SK-N-SH (cell line): Measurements from ENCODE around the gene RASGEF1B. TPM values are rescaled to one million over a fixed set of nuclear protein-coding genes. Genes with fewer than 3 reads are reported as not detected.

Experiments
- CTCF ChIA-PET: fragments of 300-600, 350-600 bp; formaldehyde crosslinking; extraction: SDS; loops from one replicate; lab custom pipeline; 2021; lab: Yijun Ruan, JAX
- POLR2A ChIA-PET: fragments of 350-600 bp; sonication (Branson Sonifier 250); formaldehyde crosslinking; extraction: SDS; loops from one replicate; lab custom pipeline; 2020; ENCODE audit warnings: antibody characterized with exemption, inconsistent platforms; lab: Yijun Ruan, JAX
- DNase-seq: peaks from one replicate; pipeline ENCODE4 v3.0.0; 2012
- H2AFZ ChIP-seq: fragments of 200-600 bp; sonication (generic); 2 replicates; pipeline ENCODE4 v1.8.1; 2016; ENCODE audit warnings: antibody characterized with exemption, mild to moderate bottlenecking, low read depth
- H3F3A ChIP-seq: fragments of 200-600 bp; sonication (generic); replicated peaks from 2 replicates; pipeline ENCODE3; 2016; ENCODE audit warnings: antibody characterized with exemption, mild to moderate bottlenecking; ENCODE audit not compliant: insufficient read depth
- H3K27ac ChIP-seq, 2 experiments: fragments of 200-500 bp in 1 of 2; fragments of 200-600 bp in 1 of 2; sonication (Bioruptor generic) in 1 of 2; sonication (generic), shearing (Covaris generic) in 1 of 2; 2 replicates each; pipeline versions ENCODE4 v1.5.1 to v1.6.1; 2014 to 2016; ENCODE audit warnings: low read depth in 2 of 2, inconsistent platforms in 1 of 2, low read length in 1 of 2, mild to moderate bottlenecking in 1 of 2, mixed read lengths in 1 of 2
- H3K27me3 ChIP-seq: fragments of 200-600 bp; sonication (generic), shearing (Covaris generic); 2 replicates; pipeline ENCODE4 v1.6.1; 2016; ENCODE audit warnings: mixed run types; ENCODE audit not compliant: insufficient read depth
- H3K36me3 ChIP-seq, 2 experiments: fragments of 200-500 bp in 1 of 2; fragments of 200-600 bp in 1 of 2; sonication (Bioruptor generic) in 1 of 2; sonication (generic) in 1 of 2; replicated peaks in 1 of 2; 2 replicates each; pipeline versions ENCODE3 to v1.5.1; 2014 to 2016; ENCODE audit warnings: low read length in 1 of 2, mild to moderate bottlenecking in 1 of 2; ENCODE audit not compliant: insufficient read depth in 2 of 2, control insufficient read depth in 1 of 2
- H3K4me1 ChIP-seq, 2 experiments: fragments of 200-500 bp in 1 of 2; fragments of 200-600 bp in 1 of 2; sonication (Bioruptor generic) in 1 of 2; sonication (generic), shearing (Covaris generic) in 1 of 2; 2 replicates each; pipeline versions ENCODE4 v1.5.1 to v1.6.1; 2014 to 2016; ENCODE audit warnings: low read depth in 1 of 2, low read length in 1 of 2, mixed run types in 1 of 2; ENCODE audit not compliant: insufficient read depth in 2 of 2, control insufficient read depth in 1 of 2
- H3K4me2 ChIP-seq: fragments of 200-600 bp; sonication (generic), shearing (Covaris generic); 2 replicates; pipeline ENCODE4 v1.6.1; 2017; ENCODE audit warnings: mixed run types
- H3K4me3 ChIP-seq, 2 experiments: fragments of 200-500 bp in 1 of 2; fragments of 200-600 bp in 1 of 2; sonication (Bioruptor generic) in 1 of 2; sonication (generic), shearing (Covaris generic) in 1 of 2; 2 replicates each; pipeline versions ENCODE4 v1.5.1 to v1.8.1; 2014 to 2016; ENCODE audit warnings: low read depth in 2 of 2, inconsistent platforms in 1 of 2, low read length in 1 of 2, mild to moderate bottlenecking in 1 of 2, mixed read lengths in 1 of 2, moderate library complexity in 1 of 2
- H3K79me2 ChIP-seq: fragments of 200-600 bp; sonication (generic); 2 replicates; pipeline ENCODE4 v1.8.1; 2017; ENCODE audit warnings: mild to moderate bottlenecking; ENCODE audit not compliant: insufficient read depth
- H3K9ac ChIP-seq: fragments of 200-600 bp; sonication (generic); 2 replicates; pipeline ENCODE4 v1.6.1; 2017; ENCODE audit warnings: mixed run types
- H3K9me2 ChIP-seq: fragments of 200-600 bp; sonication (generic); 2 replicates; pipeline ENCODE4 v1.6.1; 2017; ENCODE audit warnings: mixed run types
- H3K9me3 ChIP-seq: fragments of 200-600 bp; sonication (generic); 2 replicates; pipeline ENCODE4 v1.6.1; 2017; ENCODE audit warnings: mixed run types, mild to moderate bottlenecking, moderate library complexity
- H4K20me1 ChIP-seq: fragments of 200-600 bp; sonication (generic); 2 replicates; pipeline ENCODE4 v1.6.1; 2017; ENCODE audit warnings: mild to moderate bottlenecking, mixed run types; ENCODE audit not compliant: insufficient read depth
- CTCF ChIP-seq: fragments of 200-600 bp; sonication (generic); IDR thresholded peaks from 2 replicates; pipeline ENCODE4 v1.6.1; 2017; ENCODE audit warnings: antibody characterized with exemption, mild to moderate bottlenecking, moderate library complexity
- ELF1 ChIP-seq: IDR thresholded peaks from 2 replicates; pipeline ENCODE4 v1.4.0; 2012
- NFIC ChIP-seq: IDR thresholded peaks from 2 replicates; pipeline ENCODE4 v1.4.0; 2012; ENCODE audit warnings: borderline replicate concordance
- POLR2AphosphoS5 ChIP-seq: IDR thresholded peaks from 2 replicates; pipeline ENCODE4 v1.6.1; 2012; ENCODE audit warnings: low read depth, low read length
- REST ChIP-seq: IDR thresholded peaks from 2 replicates; pipeline ENCODE4 v1.6.1; 2012; ENCODE audit warnings: mild to moderate bottlenecking, low read depth, low read length, moderate library complexity
- TAF1 ChIP-seq: IDR thresholded peaks from 2 replicates; pipeline ENCODE4 v1.6.1; 2012; ENCODE audit warnings: low read depth, mild to moderate bottlenecking, low read length, moderate library complexity, borderline replicate concordance
- TCF12 ChIP-seq: IDR thresholded peaks from 2 replicates; pipeline ENCODE4 v1.4.0; 2012
- TEAD4 ChIP-seq: IDR thresholded peaks from 2 replicates; pipeline ENCODE4 v1.4.0; 2012; ENCODE audit warnings: mild to moderate bottlenecking, borderline replicate concordance; ENCODE audit not compliant: insufficient read depth
- USF1 ChIP-seq: IDR thresholded peaks from 2 replicates; pipeline ENCODE4 v1.4.0; 2012; ENCODE audit warnings: low read depth, borderline replicate concordance
- USF2 ChIP-seq: fragments of 150-350 bp; IDR thresholded peaks from 2 replicates; pipeline ENCODE4 v1.6.1; 2017; ENCODE audit warnings: antibody characterized with exemption, low read length, low read depth, borderline replicate concordance
- YY1 ChIP-seq: IDR thresholded peaks from 2 replicates; pipeline ENCODE4 v1.4.0; 2012; ENCODE audit warnings: low read depth, mild to moderate bottlenecking
- ZBTB33 ChIP-seq: IDR thresholded peaks from 2 replicates; pipeline ENCODE4 v1.4.0; 2012; ENCODE audit warnings: low read depth, borderline replicate concordance
- WGBS: methylation state at CpG from one replicate; pipeline ENCODE4 v1.1.6; 2017; ENCODE audit warnings: low lambda C conversion rate; 5-methylcytosine and 5-hydroxymethylcytosine counted together
- polyA plus RNA-seq, 3 experiments: library from polyadenylated mRNA; depleted of rRNA; stranded (reverse); fragments of >200 nt; gene quantifications; 2 replicates each; pipeline ENCODE4 v1.2.3, GENCODE V29; 2012

Gene RASGEF1B
- polyA plus RNA-seq, 1 of the 3 experiments (the other 2 are of a cell fraction): not detected

- H3K79me2 ChIP-seq: no peaks in the 10 kb centered on the region
- H3K4me2 ChIP-seq: no peak overlapping the region
- H4K20me1 ChIP-seq: no peaks in the 10 kb centered on the region
- H2AFZ ChIP-seq: no peak overlapping the region
- ChIA-PET POLR2A (no interaction called here), CTCF (interaction anchor here (1.2 kb wide), 1 partner anchor 9 kb away, joined by 3 read pairs; no protein-coding TSS in a partner anchor)
- WGBS: 6% methylated on average over 6 of the region's 6 CpGs
- no peaks in the 10 kb centered on the region for H3K9me2 ChIP-seq
- no peak overlapping the region for H3K4me3 ChIP-seq
- no peaks in the 10 kb centered on the region for H3K9me3 ChIP-seq
- H3K27me3 ChIP-seq: no peaks in the 10 kb centered on the region
- H3K4me1 ChIP-seq: no peaks in the 10 kb centered on the region
- TF ChIP-seq REST (no peak), NFIC (no peak), POLR2AphosphoS5 (no peak), USF1 (no peak), CTCF (no peak), TAF1 (no peak), TEAD4 (no peak), ELF1 (no peak), YY1 (no peak), TCF12 (no peak), USF2 (no peak), ZBTB33 (no peak)
- H3F3A ChIP-seq: no peaks in the 10 kb centered on the region
- H3K9ac ChIP-seq: no peak overlapping the region
- no peak for DNase-seq
- H3K36me3 ChIP-seq: no peaks in the 10 kb centered on the region
- no peak overlapping the region for H3K27ac ChIP-seq
Measured at GRCh38 chr4:81519856-81520255, 48.1 kb upstream of the RASGEF1B start.
